ENCODE data around the gene ANGPTL8.

Gene ANGPTL8

DNA sequence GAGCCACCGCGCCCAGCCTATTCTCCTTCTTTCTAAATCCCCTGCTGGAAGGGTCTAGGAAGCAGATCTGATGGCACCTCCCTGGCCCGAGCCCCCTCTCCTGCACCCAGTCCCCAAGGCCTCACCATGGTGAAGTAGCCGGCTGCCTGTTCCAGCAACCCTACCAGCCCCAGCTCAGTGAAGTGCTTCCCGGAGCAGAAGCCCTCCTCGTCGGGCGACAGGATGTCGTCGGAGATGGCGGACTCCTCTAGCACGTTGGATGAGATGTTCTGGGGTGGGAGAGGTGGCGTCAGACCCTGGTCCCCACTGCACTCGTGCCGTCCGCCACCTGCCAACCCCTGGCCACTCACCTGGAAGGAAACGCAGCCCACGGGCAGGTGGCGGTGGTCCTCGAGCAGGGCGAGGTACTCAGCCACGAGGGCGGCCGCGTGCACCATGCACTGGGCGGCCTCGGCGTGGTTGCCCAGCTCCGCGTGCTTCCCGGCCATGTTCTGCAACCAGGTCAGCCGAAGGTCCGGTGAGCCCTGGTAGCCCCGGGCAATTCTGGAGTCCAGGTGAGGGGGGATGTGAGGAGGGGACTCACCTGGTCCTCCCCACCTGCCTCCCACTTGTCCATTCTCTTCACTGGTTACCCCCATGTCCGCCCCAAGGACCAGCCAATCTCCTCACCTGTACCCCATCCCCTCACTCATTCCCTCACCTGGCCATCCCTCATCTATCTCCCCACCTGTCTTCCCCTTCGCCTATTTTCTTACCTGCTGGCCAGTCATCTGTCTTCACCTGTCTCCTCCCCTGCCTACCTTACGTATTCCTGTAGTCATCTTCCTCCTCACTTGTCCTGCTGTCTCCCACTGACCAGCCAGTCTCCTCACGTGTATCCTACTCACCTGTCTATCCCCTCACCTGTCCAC, 30.6 kb upstream of the ANGPTL8 start:
- Histone ChIP-seq H3K36me3 (replicated peaks) (peaks cover 4% of the 10 kb centered on the region), H3K27me3 (replicated peaks) (no peaks in the 10 kb centered on the region), H3K27ac (no peak overlapping the region), H3K4me3 (ENCODE audit: low read depth, low read length) (no peak overlapping the region)
- DNase-seq: no peak
- in situ Hi-C loops (cut with HindIII; ENCODE audit: low pct_ligation_motif_present, low sequenced_read_pairs): no loop called here
- no peak for TF ChIP-seq CTCF (IDR thresholded peaks at IDR 0.05; ENCODE audit: low read depth, low read length, missing control alignments)

GRCh38 chr19:11209839-11210655, 29.4 kb upstream of the ANGPTL8 start:
- peaks cover 4% of the 10 kb centered on the region for H3K36me3 ChIP-seq (replicated peaks)
- in situ Hi-C loops (cut with HindIII; ENCODE audit: low pct_ligation_motif_present, low sequenced_read_pairs): no loop called here
- TF ChIP-seq CTCF (IDR thresholded peaks at IDR 0.05; ENCODE audit: low read depth, low read length, missing control alignments): no peak
- H3K27ac ChIP-seq: no peak overlapping the region
- DNase-seq: no peak
- no peaks in the 10 kb centered on the region for H3K27me3 ChIP-seq (replicated peaks)
- H3K4me3 ChIP-seq (ENCODE audit: low read depth, low read length): no peak overlapping the region

DNA sequence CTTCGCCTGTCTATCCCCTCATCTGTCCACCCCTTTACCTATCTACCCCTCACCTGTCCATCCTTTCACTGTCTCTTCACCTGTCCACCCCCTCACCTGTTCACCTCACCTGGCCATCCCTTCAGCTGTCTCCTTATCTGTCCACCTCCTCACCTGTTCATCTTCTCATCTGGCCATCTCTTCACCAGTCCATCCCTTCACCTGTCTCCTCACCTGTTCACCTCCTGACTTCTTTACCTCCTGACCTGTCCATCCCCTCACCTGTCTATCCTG, 28.8 kb upstream of the ANGPTL8 start:
- no peak for TF ChIP-seq CTCF (IDR thresholded peaks at IDR 0.05; ENCODE audit: low read depth, low read length, missing control alignments)
- no peaks in the 10 kb centered on the region for H3K27me3 ChIP-seq (replicated peaks)
- DNase-seq: no peak
- H3K4me3 ChIP-seq (ENCODE audit: low read depth, low read length): no peak overlapping the region
- in situ Hi-C loops (cut with HindIII; ENCODE audit: low pct_ligation_motif_present, low sequenced_read_pairs): no loop called here
- peaks cover 7% of the 10 kb centered on the region for H3K36me3 ChIP-seq (replicated peaks)
- H3K27ac ChIP-seq: no peak overlapping the region

DNA sequence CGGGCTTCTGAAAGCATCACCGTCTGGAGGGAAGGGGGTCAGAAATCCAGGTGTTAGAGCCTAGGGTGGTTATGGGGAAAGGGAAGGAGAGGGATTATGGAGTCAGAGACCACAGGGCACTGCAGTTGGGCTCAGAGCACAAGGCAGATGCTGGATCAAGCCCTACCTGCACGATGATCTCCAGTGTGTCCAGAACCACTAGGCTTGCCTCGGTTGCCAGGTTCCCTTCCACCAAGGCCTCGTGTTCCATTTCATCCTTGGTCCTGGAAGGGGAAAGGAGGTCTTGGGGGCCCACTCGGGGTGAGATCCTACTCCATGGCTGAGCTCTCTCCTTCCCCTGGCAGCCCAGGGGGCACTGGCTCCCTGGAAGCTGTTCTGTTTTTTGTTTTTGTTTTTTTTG, 25.0 kb upstream of the ANGPTL8 start:
- TF ChIP-seq CTCF (IDR thresholded peaks at IDR 0.05; ENCODE audit: low read depth, low read length, missing control alignments): no peak
- H3K36me3 ChIP-seq (replicated peaks): peaks cover 7% of the 10 kb centered on the region
- no peak for DNase-seq
- in situ Hi-C loops (cut with HindIII; ENCODE audit: low pct_ligation_motif_present, low sequenced_read_pairs): no loop called here
- H3K27ac ChIP-seq: no peak overlapping the region
- H3K4me3 ChIP-seq (ENCODE audit: low read depth, low read length): no peak overlapping the region
- no peaks in the 10 kb centered on the region for H3K27me3 ChIP-seq (replicated peaks)

DNA sequence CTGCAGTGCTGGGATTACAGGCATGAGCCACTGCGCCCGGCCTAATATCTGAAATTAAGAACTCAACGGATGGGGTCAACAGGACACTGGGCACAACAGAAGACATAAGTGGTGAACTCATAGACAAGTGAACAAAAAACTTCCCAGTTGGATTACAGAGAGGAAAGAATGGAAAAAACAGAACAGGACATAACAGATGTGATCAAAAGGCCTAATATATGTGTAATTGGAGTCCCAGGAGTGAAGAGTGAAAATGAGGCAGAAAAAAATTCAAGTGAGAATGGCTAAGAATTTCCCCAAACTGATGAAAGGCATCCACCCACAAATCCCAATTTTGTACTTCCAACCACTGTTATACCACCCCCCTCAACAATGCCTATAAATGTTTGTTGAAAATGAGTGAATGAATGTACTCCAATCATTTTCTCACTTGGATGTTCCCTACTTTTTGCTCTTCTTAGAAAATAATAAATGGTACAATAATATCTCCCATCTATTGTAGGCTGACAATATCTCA, 18.3 kb upstream of the ANGPTL8 start:
- TF ChIP-seq CTCF (IDR thresholded peaks at IDR 0.05; ENCODE audit: low read depth, low read length, missing control alignments): no peak
- DNase-seq: no peak
- H3K27me3 ChIP-seq (replicated peaks): no peaks in the 10 kb centered on the region
- in situ Hi-C loops (cut with HindIII; ENCODE audit: low pct_ligation_motif_present, low sequenced_read_pairs): no loop called here
- H3K36me3 ChIP-seq (replicated peaks): peaks cover 14% of the 10 kb centered on the region
- H3K27ac ChIP-seq: no peak overlapping the region
- no peak overlapping the region for H3K4me3 ChIP-seq (ENCODE audit: low read depth, low read length)
